H9 (cell line): ENCODE data around the gene RAB17. TPM values are rescaled to one million over a fixed set of nuclear protein-coding genes. Genes with fewer than 3 reads are reported as not detected.

Source experiments
- DNase-seq: peaks from one replicate; pipeline ENCODE4 v3.0.0-alpha.2; 2017
- H2AFZ ChIP-seq: one replicate; pipeline ENCODE4 v1.6.1; 2013; ENCODE audit warnings: mild to moderate bottlenecking, low read length, control low read depth, moderate library complexity
- H2AK5ac ChIP-seq: 2 replicates; pipeline ENCODE4 v1.6.1; 2013; ENCODE audit warnings: low read length, control low read depth, mixed read lengths; ENCODE audit not compliant: insufficient read length
- H2BK120ac ChIP-seq: one replicate; pipeline ENCODE4 v1.6.1; 2013; ENCODE audit warnings: low read depth, mild to moderate bottlenecking, low read length, control low read depth, inconsistent platforms; ENCODE audit not compliant: poor library complexity, severe bottlenecking
- H2BK12ac ChIP-seq: 2 replicates; pipeline ENCODE4 v1.6.1; 2013; ENCODE audit warnings: low read length, control low read depth, mixed read lengths, low read depth; ENCODE audit not compliant: insufficient read length
- H2BK15ac ChIP-seq: 2 replicates; pipeline ENCODE4 v1.6.1; 2013; ENCODE audit warnings: low read depth, low read length, control low read depth
- H2BK20ac ChIP-seq: one replicate; pipeline ENCODE4 v1.6.1; 2013; ENCODE audit warnings: low read depth, mild to moderate bottlenecking, low read length, control low read depth, inconsistent platforms; ENCODE audit not compliant: poor library complexity, severe bottlenecking
- H2BK5ac ChIP-seq: 2 replicates; pipeline ENCODE4 v1.6.1; 2013; ENCODE audit warnings: low read length, control low read depth, mixed read lengths; ENCODE audit not compliant: insufficient read length
- H3K14ac ChIP-seq: 2 replicates; pipeline ENCODE4 v1.6.1; 2013; ENCODE audit warnings: low read length, control low read depth; ENCODE audit not compliant: insufficient read depth
- H3K18ac ChIP-seq: 2 replicates; pipeline ENCODE4 v1.6.1; 2013; ENCODE audit warnings: low read depth, mild to moderate bottlenecking, mixed read lengths, low read length, control low read depth; ENCODE audit not compliant: insufficient read length
- H3K23ac ChIP-seq: 2 replicates; pipeline ENCODE4 v1.6.1; 2013; ENCODE audit warnings: low read length, control low read depth, mixed read lengths, low read depth; ENCODE audit not compliant: insufficient read length
- H3K23me2 ChIP-seq: 2 replicates; pipeline ENCODE4 v1.6.1; 2013; ENCODE audit warnings: low read depth, mild to moderate bottlenecking, mixed read lengths, low read length, control low read depth; ENCODE audit not compliant: insufficient read length, poor library complexity, severe bottlenecking
- H3K27ac ChIP-seq: 2 replicates; pipeline ENCODE4 v1.5.1; 2013; ENCODE audit warnings: low read length, control low read depth, mixed read lengths, low read depth; ENCODE audit not compliant: insufficient read length
- H3K27me3 ChIP-seq: 2 replicates; pipeline ENCODE4 v1.6.1; 2013; ENCODE audit warnings: low read length, control low read depth, inconsistent platforms; ENCODE audit not compliant: insufficient read depth
- H3K4ac ChIP-seq: 2 replicates; pipeline ENCODE4 v1.6.1; 2013; ENCODE audit warnings: low read depth, mild to moderate bottlenecking, control low read depth, inconsistent platforms, low read length, moderate library complexity
- H3K4me1 ChIP-seq: 2 replicates; pipeline ENCODE4 v1.6.1; 2013; ENCODE audit warnings: low read length, control low read depth, inconsistent platforms; ENCODE audit not compliant: insufficient read depth
- H3K4me2 ChIP-seq: 2 replicates; pipeline ENCODE4 v1.6.1; 2013; ENCODE audit warnings: low read length, control low read depth, mixed read lengths; ENCODE audit not compliant: insufficient read length, insufficient read depth
- H3K56ac ChIP-seq: 2 replicates; pipeline ENCODE4 v1.6.1; 2013; ENCODE audit warnings: low read depth, mild to moderate bottlenecking, mixed read lengths, low read length, control low read depth; ENCODE audit not compliant: insufficient read length
- H3K79me1 ChIP-seq: 2 replicates; pipeline ENCODE4 v1.6.1; 2013; ENCODE audit warnings: low read depth, mild to moderate bottlenecking, moderate library complexity, low read length, control low read depth, inconsistent platforms; ENCODE audit not compliant: insufficient read depth, poor library complexity, severe bottlenecking
- H3K79me2 ChIP-seq: 2 replicates; pipeline ENCODE4 v1.6.1; 2013; ENCODE audit warnings: low read length, control low read depth, inconsistent platforms; ENCODE audit not compliant: insufficient read depth
- H3K9ac ChIP-seq: 2 replicates; pipeline ENCODE4 v1.6.1; 2013; ENCODE audit warnings: low read length, control low read depth, mixed read lengths; ENCODE audit not compliant: insufficient read length; ENCODE audit errors: extremely low read depth
- H3K9me3 ChIP-seq: one replicate; pipeline ENCODE4 v1.6.1; 2013; ENCODE audit warnings: low read depth, low read length, inconsistent platforms; ENCODE audit not compliant: control insufficient read depth
- H3T11ph ChIP-seq: one replicate; pipeline ENCODE4 v1.6.1; 2013; ENCODE audit warnings: mild to moderate bottlenecking, low read length, control low read depth, inconsistent platforms
- H4K20me1 ChIP-seq: one replicate; pipeline ENCODE4 v1.6.1; 2013; ENCODE audit not compliant: control insufficient read depth, insufficient read length, insufficient read depth
- H4K5ac ChIP-seq: 2 replicates; pipeline ENCODE4 v1.6.1; 2013; ENCODE audit warnings: low read depth, mild to moderate bottlenecking, mixed read lengths, low read length, control low read depth; ENCODE audit not compliant: insufficient read length
- H4K8ac ChIP-seq: replicated peaks from 2 replicates; pipeline ENCODE4 v1.6.1; 2013; ENCODE audit warnings: low read length, control low read depth, mixed read lengths, low read depth; ENCODE audit not compliant: insufficient read length
- H4K91ac ChIP-seq: 2 replicates; pipeline ENCODE4 v1.6.1; 2013; ENCODE audit warnings: low read depth, mild to moderate bottlenecking, moderate library complexity, mixed read lengths, low read length, control low read depth; ENCODE audit not compliant: insufficient read length
- H3K27ac Mint-ChIP-seq, 3 experiments: 2 replicates in 2 of 3; 3 replicates in 1 of 3; pipeline ENCODE4 v1.8.0; 2020 to 2021; ENCODE audit warnings: mixed read lengths in 3 of 3, mild to moderate bottlenecking in 1 of 3, moderate library complexity in 1 of 3
- H3K27me3 Mint-ChIP-seq: 2 replicates; pipeline ENCODE4 v1.8.0; 2021; ENCODE audit warnings: low read depth, mild to moderate bottlenecking, moderate library complexity, mixed read lengths
- H3K36me3 Mint-ChIP-seq, 3 experiments: 2 replicates in 2 of 3; 3 replicates in 1 of 3; pipeline ENCODE4 v1.8.0; 2020 to 2021; ENCODE audit warnings: low read depth in 3 of 3, mixed read lengths in 3 of 3; ENCODE audit not compliant: insufficient read depth in 1 of 3
- H3K4me1 Mint-ChIP-seq, 2 experiments: 2 replicates each; pipeline ENCODE4 v1.8.0; 2020; ENCODE audit warnings: mixed read lengths in 2 of 2
- H3K4me3 Mint-ChIP-seq, 2 experiments: 2 replicates in 1 of 2; 3 replicates in 1 of 2; pipeline ENCODE4 v1.8.0; 2020 to 2021; ENCODE audit warnings: mild to moderate bottlenecking in 2 of 2, mixed read lengths in 2 of 2, moderate library complexity in 1 of 2
- H3K9me3 Mint-ChIP-seq, 2 experiments: 2 replicates in 1 of 2; 3 replicates in 1 of 2; pipeline ENCODE4 v1.8.0; 2020; ENCODE audit warnings: mild to moderate bottlenecking in 2 of 2, mixed read lengths in 2 of 2, moderate library complexity in 1 of 2
- CTCF ChIP-seq: fragments of 200-600 bp; sonication (generic); conservative IDR thresholded peaks from 3 replicates; pipeline ENCODE4 v1.8.0; 2021; ENCODE audit warnings: antibody characterized with exemption, mild to moderate bottlenecking
- WGBS: extraction: QIAGEN DNeasy Blood & Tissue Kit; methylation state at CpG from one replicate; pipeline ENCODE4 v1.1.7; 2013; ENCODE audit warnings: missing lambda C conversion rate, low lambda C conversion rate, mixed read lengths; ENCODE audit not compliant: insufficient read length; ENCODE audit errors: extremely low coverage; 5-methylcytosine and 5-hydroxymethylcytosine counted together
- total RNA-seq: library from RNA; stranded (reverse); gene quantifications from 2 replicates; pipeline ENCODE4 v1.2.1, GENCODE V29; 2021

RAB17 gene
- total RNA-seq, 1 experiment from 2014 or later: 31.9 TPM

- Histone ChIP-seq H3K79me1 (no peaks in the 10 kb centered on the region), H4K91ac (no peak overlapping the region), H2BK15ac (no peak overlapping the region), H3T11ph (no peak overlapping the region), H3K27me3 (no peaks in the 10 kb centered on the region), H3K9me3 (peaks cover 3% of the 10 kb centered on the region), H3K14ac (peak overlapping the region; percentile 2; the same call in 1 of the 2 replicates), H3K23me2 (no peaks in the 10 kb centered on the region), H3K9ac (no peak overlapping the region), H4K8ac (no peak overlapping the region), H2BK20ac (no peak overlapping the region), H3K4me2 (no peak overlapping the region), H2BK12ac (no peak overlapping the region), H2BK120ac (no peak overlapping the region), H2AFZ (no peak overlapping the region), H3K56ac (peak overlapping the region; percentile 34), H3K4ac (no peak overlapping the region), H2BK5ac (no peak overlapping the region), H2AK5ac (no peak overlapping the region), H4K5ac (no peak overlapping the region), H3K79me2 (no peaks in the 10 kb centered on the region), H3K18ac (peak overlapping the region; percentile 20), H3K27ac (no peak overlapping the region), H3K4me1 (peaks cover 5% of the 10 kb centered on the region; the same call in 1 of the 2 replicates), H3K23ac (no peak overlapping the region), H4K20me1 (no peaks in the 10 kb centered on the region)
- peak overlapping the region; percentile 11 to 74 (median 25); a peak in 4 of 7 replicates for H3K27ac Mint-ChIP-seq
- DNase-seq: no peak
- peaks cover 55 to 56% of the 10 kb centered on the region in 2 experiments for H3K4me1 Mint-ChIP-seq
- H3K36me3 Mint-ChIP-seq: peaks cover 19 to 27% (median 20%) of the 10 kb centered on the region in 3 experiments
- H3K4me3 Mint-ChIP-seq: no peak overlapping the region; a peak in 1 of 5 replicates
- peaks cover 30 to 31% of the 10 kb centered on the region in 2 experiments for H3K9me3 Mint-ChIP-seq
- H3K27me3 Mint-ChIP-seq: peaks cover 15% of the 10 kb centered on the region
- WGBS: no CpG with 5 or more reads among the region's 13 CpGs
- no peak for TF ChIP-seq CTCF
Observed at GRCh38 chr2:237603049-237603717, 12.6 kb upstream of the RAB17 start.
